ENCODE data around the gene ZNF862. TPM values are rescaled to one million over a fixed set of nuclear protein-coding genes. Genes with fewer than 3 reads are reported as not detected.

The ZNF862 gene
- 0.73 to 3.3 TPM (median 2.8 TPM) in 5 replicates for total RNA-seq (2022; extraction: Qiagen RNA extraction; ENCODE audit: low read depth)

DNA sequence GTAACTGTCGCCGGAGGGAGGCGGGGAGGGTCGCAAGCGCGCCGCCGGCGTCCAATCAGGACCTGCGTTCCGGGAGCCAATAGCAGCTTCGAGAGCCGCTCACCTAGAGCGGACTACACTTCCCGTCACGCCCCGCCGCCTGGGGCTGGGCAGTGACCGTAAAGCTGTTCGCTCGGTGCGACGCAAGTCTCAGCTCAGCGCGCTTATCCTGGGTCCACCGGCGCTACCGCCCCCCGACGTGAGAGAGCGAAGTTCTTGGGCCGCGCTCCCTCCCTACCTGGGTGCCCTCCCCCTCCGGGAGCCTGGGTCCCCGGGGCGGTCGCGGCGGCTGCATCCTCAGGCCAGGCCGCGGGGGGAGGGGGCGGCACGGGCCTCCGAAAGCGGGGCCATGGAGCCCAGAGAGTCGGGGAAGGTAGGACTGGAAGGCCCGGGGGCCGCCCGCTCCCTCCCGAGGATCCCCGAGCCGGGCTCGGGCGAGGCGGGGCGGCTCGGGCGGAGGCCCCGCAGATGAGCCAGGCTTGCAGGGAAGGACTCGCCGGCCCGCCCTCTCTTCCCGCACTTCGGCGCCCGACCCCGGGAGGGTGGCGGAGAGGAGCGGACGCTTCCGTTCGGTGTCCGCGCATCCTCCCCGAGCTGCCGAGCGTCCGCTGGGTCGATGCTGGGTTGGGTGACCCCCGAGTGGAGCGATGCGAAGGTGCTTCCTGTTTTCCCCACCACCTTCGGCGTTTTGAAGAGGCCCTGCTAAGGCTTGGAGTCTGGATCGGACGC is at the start of gene ZNF862:
Gene ZNF862, plus strand, starts transcription at position 152 of the 768 bp plus-strand sequence. Its CDS starts 237 bp downstream, at position 389.

DNA sequence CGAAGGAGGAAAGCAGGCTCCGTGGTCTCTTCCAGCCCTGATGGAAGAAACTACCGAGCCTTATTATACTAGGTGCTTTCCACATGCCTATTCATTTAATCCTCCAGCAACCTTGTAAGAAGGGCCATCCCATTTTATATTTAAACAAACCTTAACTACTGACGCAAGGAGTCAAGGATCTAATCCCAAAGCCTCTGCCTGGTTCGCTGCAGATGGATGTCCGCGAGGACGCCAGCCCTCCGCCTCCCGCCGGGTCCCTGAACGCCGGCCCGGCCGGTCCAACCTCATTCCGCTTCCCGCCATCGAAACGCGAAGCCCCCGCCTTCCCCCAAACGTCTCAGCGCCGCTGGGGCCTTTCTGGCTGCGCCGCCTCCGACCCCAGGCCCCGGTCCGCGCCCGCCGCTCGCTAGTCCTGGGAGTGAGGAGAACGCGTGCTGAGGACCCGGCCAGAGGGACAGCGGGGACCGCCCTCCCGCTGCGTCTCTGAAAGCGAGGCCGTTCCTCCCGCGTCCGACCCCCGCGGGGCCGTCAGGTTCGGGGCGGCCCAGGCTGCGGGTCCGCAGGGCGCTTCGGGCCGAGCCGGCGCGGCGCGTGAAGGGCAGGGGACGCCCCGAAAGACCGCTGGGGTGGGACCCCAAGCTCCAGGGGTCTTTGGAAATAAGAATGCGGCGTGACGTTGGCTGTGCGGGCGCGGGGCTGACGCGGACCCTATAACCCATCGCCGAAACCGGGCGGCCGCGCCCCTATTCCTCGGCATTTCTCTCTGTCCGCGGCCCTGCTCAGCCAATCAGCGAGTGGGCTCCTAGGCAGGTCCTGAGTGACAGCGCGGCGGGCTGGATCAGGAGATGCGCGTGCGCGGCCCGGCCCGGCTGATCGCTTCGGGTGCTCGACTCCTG is 35.1 kb downstream of the ZNF862 start, which contains the start of gene ATP6V0E2:
Gene ATP6V0E2, plus strand, starts transcription at position 896 of the 896 bp plus-strand sequence. CDS start 97 bp downstream, outside the sequence.

Other genes starting within 250 kb of the ZNF862 start
- 0.66 to 1.5 TPM (median 1.2 TPM) in 5 replicates for gene ZNF467, start 64.8 kb upstream of the ZNF862 start, total RNA-seq (2022; extraction: Qiagen RNA extraction; ENCODE audit: low read depth)
- 51.3 to 64.6 TPM (median 55.6 TPM) in 5 replicates for gene ATP6V0E2, start 35.6 kb downstream of the ZNF862 start, total RNA-seq (2022; extraction: Qiagen RNA extraction; ENCODE audit: low read depth)

Measured in A549 treated with DMSO at 1 μM for 4 hours (cell line).